GM19099 (cell line): Measurements from ENCODE around the gene DCP1B.

ENCODE experiments used
- POLR2A ChIP-seq: IDR thresholded peaks from 3 replicates; pipeline ENCODE4 v1.6.1; 2011; ENCODE audit warnings: low read depth; ENCODE audit not compliant: insufficient read length; ENCODE audit errors: extremely low read depth

DCP1B gene

DNA sequence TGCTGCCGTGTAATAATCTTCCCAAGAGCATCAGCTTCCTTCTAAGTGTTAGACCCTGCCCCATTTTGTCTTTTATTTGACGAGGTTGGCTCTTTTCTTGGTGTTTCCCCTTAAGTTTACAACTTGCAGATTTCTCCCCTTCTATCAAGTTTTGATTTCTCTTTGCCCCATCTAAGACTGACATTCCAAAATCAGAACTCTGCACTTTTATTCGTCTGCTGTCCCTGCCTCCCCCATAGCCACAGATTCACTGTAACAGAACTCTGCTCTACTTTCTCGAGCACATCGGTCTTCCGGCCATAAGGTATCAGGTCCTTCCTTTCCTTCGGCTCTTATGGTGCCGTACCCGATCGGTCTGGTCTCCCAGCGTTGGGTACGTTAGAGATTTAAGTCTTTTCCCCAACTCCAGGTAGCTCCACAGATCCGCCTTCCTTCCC is 563 bp downstream of the DCP1B start:
- TF ChIP-seq POLR2A, result no peak

DNA sequence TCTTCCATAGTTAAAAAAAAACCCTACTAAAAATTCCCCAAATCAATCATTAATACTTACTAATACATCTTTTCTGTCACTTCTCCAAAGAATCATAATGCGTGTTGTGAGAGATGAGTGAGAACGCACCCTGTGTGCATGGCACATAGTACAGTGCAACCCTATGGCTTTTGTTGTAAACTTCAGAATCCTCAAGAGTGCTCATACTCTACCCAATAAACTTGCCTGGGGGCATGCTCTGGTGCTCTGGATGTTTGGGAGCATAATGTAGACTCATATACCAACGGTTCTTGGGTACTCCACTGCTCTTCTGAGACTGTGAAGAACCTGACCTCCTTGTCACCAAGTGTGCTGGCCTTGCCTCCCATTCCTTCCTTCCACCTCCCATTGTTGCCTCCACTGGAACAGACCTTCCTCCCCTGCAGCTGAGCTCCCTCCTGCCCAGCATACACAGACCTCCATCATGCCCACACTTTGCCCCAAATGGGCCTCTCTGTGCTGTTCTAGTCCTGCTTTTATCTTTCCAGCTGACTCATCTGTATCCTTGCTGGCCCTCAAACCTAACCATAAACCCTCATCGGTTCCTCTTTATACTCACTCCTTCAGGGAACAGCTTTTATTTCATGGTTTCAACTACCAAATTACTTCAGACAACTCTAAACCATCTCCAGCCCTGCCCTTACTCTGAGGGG is 8.9 kb downstream of the DCP1B start:
- TF ChIP-seq POLR2A, result no peak

DNA sequence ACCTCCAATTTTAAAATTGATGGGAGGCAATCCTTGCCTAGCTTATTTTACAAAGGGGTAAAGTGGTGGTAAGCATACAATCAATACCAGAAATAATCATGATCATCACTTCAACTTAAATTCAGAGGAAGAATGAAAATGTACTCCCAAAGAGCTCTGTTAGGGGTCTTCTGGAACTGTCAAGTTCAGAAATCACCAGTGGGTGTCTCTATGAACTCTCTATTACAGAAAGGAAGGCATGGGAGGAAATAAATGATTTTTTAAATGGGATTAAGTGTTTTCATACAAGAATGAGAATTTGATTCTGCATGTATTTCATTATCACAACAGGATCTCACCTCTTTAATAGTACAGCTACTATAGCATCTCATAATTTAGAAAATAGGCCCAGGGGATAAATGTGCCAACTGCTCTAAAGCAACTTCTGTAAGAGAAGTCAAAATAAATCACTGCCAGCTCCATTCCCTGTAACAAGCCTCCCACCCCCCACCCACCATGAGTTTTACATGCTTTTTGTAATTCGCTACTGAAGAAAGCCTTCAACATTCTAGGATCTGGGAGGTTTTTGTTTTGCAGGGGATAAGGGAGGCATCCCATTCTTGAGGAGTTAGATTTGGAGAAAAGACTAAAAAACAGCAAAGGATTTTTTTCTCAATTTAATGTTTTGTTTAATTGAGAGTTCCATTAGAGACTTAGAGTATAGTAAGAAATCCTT is 9.7 kb downstream of the DCP1B start:
- no peak for TF ChIP-seq POLR2A

DNA sequence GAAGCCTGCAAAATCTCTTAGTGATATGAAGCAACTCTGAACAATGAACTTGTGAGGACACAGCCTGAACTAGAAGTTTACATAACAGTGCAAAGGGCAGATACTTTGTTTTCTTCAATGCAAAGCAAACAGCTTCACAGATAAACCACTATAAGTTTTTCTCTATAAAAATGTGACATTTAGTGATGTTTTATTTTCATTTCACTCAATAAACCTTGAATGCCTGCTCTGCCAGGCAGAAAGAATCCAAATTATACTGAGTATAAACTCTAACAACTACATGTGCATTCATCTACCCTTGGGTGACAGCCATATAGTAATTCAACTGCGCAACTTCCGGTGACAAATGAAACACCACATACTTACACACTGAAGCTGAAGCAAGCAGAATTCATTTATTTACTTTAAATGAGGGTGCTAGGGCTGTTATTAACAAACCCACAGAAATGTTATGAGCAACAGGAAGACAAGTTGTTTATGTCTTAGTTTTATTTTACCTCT is 10.3 kb downstream of the DCP1B start:
- no peak for TF ChIP-seq POLR2A

DNA sequence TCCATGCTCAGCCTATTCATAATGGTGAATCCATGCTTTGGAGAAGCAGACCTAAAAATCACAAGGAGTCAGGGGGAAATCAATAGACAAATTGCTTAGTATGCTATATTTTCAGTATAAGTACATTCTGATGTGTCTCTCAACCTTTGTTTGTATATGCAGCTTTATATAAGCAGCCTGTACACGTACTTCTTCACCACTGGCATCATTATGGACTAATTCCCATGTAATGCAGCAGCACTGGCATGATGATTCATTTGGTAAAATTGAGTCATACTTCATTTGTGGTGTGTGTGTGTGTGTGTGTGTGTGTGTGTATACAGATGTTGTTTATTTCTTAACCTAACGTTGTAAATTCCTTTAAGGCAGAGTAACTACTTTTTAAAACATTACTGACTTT is 10.9 kb downstream of the DCP1B start:
- TF ChIP-seq POLR2A, result no peak

DNA sequence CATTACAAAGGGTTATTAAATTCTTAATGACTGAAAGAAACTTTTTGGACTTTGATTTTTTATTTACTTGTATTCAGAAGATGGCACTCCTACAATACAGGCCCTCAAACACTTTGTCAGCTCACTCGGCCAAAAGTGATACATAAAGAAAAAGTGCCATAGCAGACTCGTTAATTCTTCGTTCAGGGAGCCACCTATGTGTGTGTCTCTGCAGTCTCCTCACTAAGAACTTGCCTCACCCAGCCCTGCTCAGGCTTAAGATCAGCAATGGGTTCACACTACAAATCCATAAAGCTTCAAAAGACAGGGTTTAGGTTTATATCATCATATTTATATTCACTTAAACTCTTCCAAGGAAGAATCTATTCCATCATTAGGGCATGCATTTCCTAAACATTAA is 11.5 kb downstream of the DCP1B start:
- TF ChIP-seq POLR2A, result no peak

DNA sequence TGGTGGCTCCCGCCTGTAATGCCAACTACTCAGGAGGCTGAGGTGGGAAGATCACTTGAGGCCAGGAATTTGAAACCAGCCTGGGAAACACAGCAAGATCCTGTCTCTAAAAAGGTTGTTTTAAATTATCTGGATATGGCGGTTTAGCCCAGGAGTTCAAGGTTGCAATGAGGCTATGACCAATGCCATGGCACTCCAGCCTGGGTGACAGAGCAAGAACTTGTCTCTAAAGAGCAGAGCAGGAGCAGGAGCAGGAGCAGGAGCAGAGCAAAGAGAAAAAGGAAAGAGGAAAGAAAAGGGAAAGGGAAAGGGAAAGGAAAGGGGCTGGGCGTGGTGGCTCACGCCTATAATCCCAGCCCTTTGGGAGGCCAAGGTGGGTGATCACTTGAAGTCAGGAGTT is 15.1 kb downstream of the DCP1B start:
- no peak for TF ChIP-seq POLR2A

DNA sequence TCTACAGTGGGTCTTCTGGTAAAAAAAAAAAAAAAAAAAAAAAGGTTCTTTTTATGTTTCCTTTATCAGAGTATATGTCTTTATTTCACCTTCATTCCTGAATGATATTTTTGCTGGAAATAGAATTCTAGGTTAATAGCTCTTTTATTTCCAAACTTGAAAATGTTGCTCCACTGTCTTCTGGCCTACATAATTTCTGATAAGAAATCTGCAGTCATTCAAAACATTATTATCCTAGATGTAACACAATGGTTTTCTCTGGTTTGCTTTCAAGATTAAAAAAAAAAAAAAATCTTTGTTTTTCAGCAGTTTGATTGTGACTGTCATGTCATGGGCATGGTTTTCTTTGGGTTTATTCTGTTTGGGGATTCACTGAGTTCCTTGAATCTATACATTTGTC is 19.5 kb downstream of the DCP1B start:
- TF ChIP-seq POLR2A, result no peak

DNA sequence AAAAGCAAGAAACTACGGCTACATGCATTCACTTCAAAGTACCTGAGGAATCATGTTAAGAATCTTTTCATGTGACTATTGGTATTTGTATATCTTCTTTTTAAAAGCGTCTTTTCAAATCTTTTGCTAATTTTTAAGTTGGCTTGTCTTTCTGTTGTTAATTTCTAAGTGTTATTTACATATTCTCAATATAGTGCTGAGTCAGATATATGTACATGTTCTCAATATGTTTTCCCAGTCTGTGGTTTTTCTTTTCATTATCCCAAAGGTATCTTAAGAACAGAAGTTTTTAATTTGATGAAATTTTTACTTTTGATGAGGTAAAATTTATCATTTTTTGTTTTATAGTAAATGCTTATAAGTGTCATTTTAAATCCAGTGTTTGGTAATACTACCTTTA is 24.0 kb downstream of the DCP1B start:
- no peak for TF ChIP-seq POLR2A

DNA sequence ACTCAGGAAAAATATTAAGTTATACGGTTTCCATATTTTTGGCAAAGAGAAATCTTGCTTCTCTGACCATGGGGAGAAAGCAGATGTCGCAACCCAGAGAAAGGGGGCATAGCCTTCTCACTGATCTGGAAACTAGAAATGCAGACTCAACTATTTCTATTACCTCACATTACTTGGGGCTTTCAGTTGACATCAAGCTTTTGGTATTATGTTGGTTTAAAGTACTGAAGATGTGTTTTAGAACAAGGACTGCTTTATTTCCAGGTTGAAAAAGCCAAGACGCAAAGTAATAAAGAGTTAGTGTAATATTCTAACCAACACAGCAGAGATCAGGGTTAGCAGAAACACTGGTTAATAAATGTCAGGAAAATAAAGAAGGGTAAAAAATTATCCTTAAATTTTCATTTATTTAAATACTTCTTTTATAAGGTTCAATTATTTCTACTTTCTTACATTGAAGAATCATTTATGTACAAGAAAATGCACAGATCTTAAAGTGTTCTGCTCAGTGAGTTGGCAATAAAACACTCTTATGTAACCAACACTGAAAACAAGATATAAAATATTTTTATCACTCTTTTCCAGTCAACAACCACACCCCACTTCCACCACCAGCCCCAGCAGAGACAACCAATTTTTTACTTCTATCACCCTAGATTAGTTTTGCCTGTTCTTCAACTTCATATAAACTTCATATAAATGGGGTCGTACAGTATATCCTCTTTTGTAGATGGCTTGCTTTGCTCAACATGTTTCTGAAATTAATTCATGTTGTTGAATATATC is 26.0 kb downstream of the DCP1B start:
- no peak for TF ChIP-seq POLR2A

DNA sequence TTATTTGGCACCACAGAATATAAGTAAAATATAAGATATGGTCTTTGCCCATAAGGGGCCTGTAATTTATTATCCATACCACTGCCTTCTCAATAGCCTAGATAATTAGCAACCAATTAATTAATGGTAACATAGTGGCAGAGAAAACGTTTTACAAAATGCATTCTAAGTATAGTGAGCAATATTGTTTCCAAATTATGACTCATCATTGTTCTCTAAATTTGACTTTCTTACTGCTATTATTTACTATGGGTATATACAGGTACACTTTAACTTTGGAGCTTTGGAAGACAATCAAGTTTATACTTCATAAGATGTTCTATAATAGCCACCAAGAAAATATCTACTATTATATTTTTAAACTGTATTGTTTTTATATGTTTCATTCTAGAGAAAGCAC is 26.7 kb downstream of the DCP1B start:
- TF ChIP-seq POLR2A, result no peak

DNA sequence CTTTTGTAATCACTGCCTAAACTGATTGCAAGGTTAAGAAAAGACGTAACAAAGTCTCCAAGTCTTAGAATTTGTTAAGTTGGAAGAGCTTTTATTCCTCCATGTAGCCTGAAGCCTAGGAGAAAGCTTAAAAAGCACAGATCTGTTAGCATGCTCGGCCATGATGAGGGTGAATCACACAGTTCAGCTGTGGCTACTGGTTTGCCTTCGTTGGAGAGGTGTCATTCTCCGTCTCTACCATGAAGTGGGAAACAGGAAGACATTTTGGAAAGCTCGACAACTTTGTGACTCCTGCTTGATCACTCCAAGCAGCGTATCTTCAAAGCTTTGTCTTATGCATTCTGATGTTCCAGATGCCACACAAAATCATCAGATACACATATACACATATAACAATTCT is 27.1 kb downstream of the DCP1B start:
- no peak for TF ChIP-seq POLR2A

DNA sequence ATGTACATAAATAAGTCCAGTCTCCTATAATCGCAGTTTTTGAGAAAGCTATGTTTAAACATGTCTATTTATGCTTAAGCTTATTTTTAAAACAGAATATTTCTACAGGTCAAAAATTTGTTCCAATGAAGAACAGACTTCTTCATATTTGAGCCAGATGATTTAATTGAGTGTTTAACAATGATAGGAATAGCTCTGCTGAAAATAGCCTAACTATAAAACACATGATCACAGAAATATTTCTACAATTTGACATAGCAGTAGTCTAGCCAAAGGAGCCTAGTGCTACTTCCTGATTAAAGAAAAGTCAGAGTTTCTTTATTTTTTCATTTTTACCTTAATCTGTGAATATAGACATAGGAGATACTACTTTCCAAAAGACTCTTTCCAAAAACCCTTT is 29.4 kb downstream of the DCP1B start:
- no peak for TF ChIP-seq POLR2A

DNA sequence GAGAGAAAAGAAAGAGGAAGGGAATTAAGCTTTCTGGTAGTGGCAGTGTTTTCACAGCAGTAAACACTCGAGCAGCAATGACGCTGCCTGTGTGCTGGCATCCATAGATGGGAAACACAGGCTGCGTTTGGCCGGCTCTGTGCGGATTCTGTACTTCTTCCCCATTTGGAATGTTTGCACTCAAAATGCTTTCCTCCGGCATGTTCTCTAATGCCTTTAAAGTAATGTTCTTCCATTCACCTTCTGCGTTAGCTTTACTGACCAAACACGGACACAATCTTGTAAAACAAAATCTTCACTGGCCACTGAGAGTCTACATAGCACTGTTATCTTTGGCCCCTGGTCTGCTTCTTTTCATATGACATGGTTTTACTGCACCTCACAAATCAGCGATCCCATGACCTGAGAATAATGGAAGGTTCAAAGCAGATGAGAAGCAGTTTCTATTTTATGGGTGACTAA is 31.4 kb downstream of the DCP1B start:
- TF ChIP-seq POLR2A, result no peak

DNA sequence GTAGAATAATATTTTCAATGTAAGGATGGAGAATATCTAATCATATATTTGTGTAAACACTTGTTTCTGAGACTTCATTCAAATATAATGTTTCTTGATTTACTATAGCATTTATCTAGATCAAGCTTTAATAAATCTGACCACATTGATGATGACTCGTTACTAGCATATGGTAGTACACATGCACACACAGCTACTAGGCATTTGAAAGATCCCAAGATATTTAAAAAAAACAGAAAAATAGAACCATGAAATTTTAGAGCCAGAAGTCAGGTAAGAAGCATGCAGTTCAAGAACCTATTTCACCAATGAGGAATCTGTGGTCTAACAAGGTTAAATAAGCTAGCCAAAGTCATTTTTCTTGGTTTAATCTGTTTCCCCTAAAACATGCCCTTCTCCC is 32.0 kb downstream of the DCP1B start:
- TF ChIP-seq POLR2A, result no peak
